ENCODE data around the gene THUMPD3.

Gene THUMPD3

GRCh38 chr3:9408546-9408945 lies 45.7 kb downstream of the THUMPD3 start:
- no peak for DNase-seq (ENCODE audit: low read depth)
- no peak for TF ChIP-seq CTCF (conservative IDR thresholded peaks at IDR 0.05; ENCODE audit: low read length)

GRCh38 chr3:9409981-9410854 lies 47.4 kb downstream of the THUMPD3 start:
- TF ChIP-seq CTCF (conservative IDR thresholded peaks at IDR 0.05; ENCODE audit: low read length) = no peak
- no peak for DNase-seq (ENCODE audit: low read depth)
- no peak overlapping the region for H3K4me3 ChIP-seq (ENCODE audit: low read length)

More at GRCh38 chr3:9408546-9408945, 45.7 kb downstream of the THUMPD3 start:
- no peak overlapping the region for H3K4me3 ChIP-seq (ENCODE audit: low read length)

- no peak overlapping the region for H3K4me3 ChIP-seq (ENCODE audit: low read length)
- DNase-seq (ENCODE audit: low read depth) = no peak
- TF ChIP-seq CTCF (conservative IDR thresholded peaks at IDR 0.05; ENCODE audit: low read length) = no peak
Observed at GRCh38 chr3:9411302-9411701, 48.4 kb downstream of the THUMPD3 start.

GRCh38 chr3:9412293-9412692 lies 49.4 kb downstream of the THUMPD3 start:
- DNase-seq (ENCODE audit: low read depth) = no peak
- TF ChIP-seq CTCF (conservative IDR thresholded peaks at IDR 0.05; ENCODE audit: low read length) = no peak
- no peak overlapping the region for H3K4me3 ChIP-seq (ENCODE audit: low read length)

GRCh38 chr3:9414826-9415225 lies 52.0 kb downstream of the THUMPD3 start:
- no peak overlapping the region for H3K4me3 ChIP-seq (ENCODE audit: low read length)
- no peak for DNase-seq (ENCODE audit: low read depth)
- TF ChIP-seq CTCF (conservative IDR thresholded peaks at IDR 0.05; ENCODE audit: low read length) = no peak

GRCh38 chr3:9415485-9416138 lies 52.8 kb downstream of the THUMPD3 start:
- no peak for DNase-seq (ENCODE audit: low read depth)
- H3K4me3 ChIP-seq (ENCODE audit: low read length) = no peak overlapping the region
- no peak for TF ChIP-seq CTCF (conservative IDR thresholded peaks at IDR 0.05; ENCODE audit: low read length)
